Endothelial cell (in vitro differentiated cells): ENCODE measurements around the gene RNF25. TPM values are rescaled to one million over a fixed set of nuclear protein-coding genes. Genes with fewer than 3 reads are reported as not detected.

ENCODE experiments used
- DNase-seq: peaks from one replicate; pipeline ENCODE4 v3.0.0; 2021; ENCODE audit warnings: low spot score
- H3K27ac Mint-ChIP-seq: one replicate; pipeline ENCODE4 v1.8.0; 2021; ENCODE audit warnings: mixed read lengths, inconsistent platforms; ENCODE audit not compliant: unreplicated experiment
- H3K27me3 Mint-ChIP-seq: one replicate; pipeline ENCODE4 v1.8.0; 2021; ENCODE audit warnings: mild to moderate bottlenecking, moderate library complexity, mixed read lengths, inconsistent platforms; ENCODE audit not compliant: unreplicated experiment
- H3K36me3 Mint-ChIP-seq: one replicate; pipeline ENCODE4 v1.8.0; 2021; ENCODE audit warnings: mild to moderate bottlenecking, low read depth, mixed read lengths, inconsistent platforms; ENCODE audit not compliant: unreplicated experiment
- H3K4me1 Mint-ChIP-seq: one replicate; pipeline ENCODE4 v1.8.0; 2021; ENCODE audit warnings: mild to moderate bottlenecking, mixed read lengths, inconsistent platforms; ENCODE audit not compliant: unreplicated experiment
- H3K4me3 Mint-ChIP-seq: one replicate; pipeline ENCODE4 v1.8.0; 2021; ENCODE audit warnings: mild to moderate bottlenecking, mixed read lengths, inconsistent platforms; ENCODE audit not compliant: unreplicated experiment
- H3K9me3 Mint-ChIP-seq: one replicate; pipeline ENCODE4 v1.8.0; 2021; ENCODE audit warnings: mixed read lengths, inconsistent platforms; ENCODE audit not compliant: unreplicated experiment
- total RNA-seq: library from RNA; stranded (reverse); fragmentation: NEBNext Ultra II Directional; extraction: Animal tissue kit (Norgen Biotek cat#: 25700); gene quantifications from one replicate; pipeline ENCODE4 v1.2.1, GENCODE V29; 2021; ENCODE audit not compliant: unreplicated experiment
- TF ChIP-seq, protein P1 (sequence below): fragments of 200-600 bp; sonication (generic); IDR thresholded peaks from one replicate; pipeline ENCODE4 v1.5.0; 2021; ENCODE audit warnings: antibody characterized with exemption; ENCODE audit not compliant: unreplicated experiment

Gene RNF25
- total RNA-seq, 1 donor from 2014 or later: 41.7 TPM

- no peak overlapping the region for H3K4me3 Mint-ChIP-seq
- no peak overlapping the region for H3K27ac Mint-ChIP-seq
- peaks cover 12% of the 10 kb centered on the region for H3K27me3 Mint-ChIP-seq
- H3K36me3 Mint-ChIP-seq: peaks cover 23% of the 10 kb centered on the region
- no peaks in the 10 kb centered on the region for H3K9me3 Mint-ChIP-seq
- no peak for DNase-seq
- peaks cover 15% of the 10 kb centered on the region for H3K4me1 Mint-ChIP-seq
- TF ChIP-seq, protein P1, sequence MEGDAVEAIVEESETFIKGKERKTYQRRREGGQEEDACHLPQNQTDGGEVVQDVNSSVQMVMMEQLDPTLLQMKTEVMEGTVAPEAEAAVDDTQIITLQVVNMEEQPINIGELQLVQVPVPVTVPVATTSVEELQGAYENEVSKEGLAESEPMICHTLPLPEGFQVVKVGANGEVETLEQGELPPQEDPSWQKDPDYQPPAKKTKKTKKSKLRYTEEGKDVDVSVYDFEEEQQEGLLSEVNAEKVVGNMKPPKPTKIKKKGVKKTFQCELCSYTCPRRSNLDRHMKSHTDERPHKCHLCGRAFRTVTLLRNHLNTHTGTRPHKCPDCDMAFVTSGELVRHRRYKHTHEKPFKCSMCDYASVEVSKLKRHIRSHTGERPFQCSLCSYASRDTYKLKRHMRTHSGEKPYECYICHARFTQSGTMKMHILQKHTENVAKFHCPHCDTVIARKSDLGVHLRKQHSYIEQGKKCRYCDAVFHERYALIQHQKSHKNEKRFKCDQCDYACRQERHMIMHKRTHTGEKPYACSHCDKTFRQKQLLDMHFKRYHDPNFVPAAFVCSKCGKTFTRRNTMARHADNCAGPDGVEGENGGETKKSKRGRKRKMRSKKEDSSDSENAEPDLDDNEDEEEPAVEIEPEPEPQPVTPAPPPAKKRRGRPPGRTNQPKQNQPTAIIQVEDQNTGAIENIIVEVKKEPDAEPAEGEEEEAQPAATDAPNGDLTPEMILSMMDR: no peak
Measured at GRCh38 chr2:218655751-218656150, 16.1 kb downstream of the RNF25 start.

DNA sequence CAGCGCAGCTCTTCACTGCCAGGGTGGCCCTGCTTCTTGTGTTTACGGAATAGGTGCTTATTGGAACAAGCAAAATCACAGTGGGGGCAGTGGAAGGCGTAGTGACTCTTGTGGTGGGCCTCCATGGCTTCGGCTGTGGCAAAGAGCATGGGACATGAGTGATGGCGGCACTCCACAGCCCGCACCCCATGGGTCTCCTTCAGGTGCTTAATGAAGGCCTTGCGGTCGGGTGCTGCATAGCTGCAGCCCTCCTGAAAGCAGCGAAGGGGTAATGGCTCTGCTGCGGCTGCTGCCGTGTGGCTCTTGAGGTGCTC lies 23.1 kb downstream of the RNF25 start:
- TF ChIP-seq, protein P1: no peak
- H3K36me3 Mint-ChIP-seq: peaks cover 25% of the 10 kb centered on the region
- no peak for DNase-seq
- H3K27me3 Mint-ChIP-seq: peaks cover 3% of the 10 kb centered on the region
- no peaks in the 10 kb centered on the region for H3K4me1 Mint-ChIP-seq
- peak overlapping the region; percentile 79 for H3K4me3 Mint-ChIP-seq
- peak overlapping the region; percentile 78 for H3K27ac Mint-ChIP-seq
- no peaks in the 10 kb centered on the region for H3K9me3 Mint-ChIP-seq

GRCh38 chr2:218648088-218648786 lies 23.6 kb downstream of the RNF25 start:
- Mint-ChIP-seq H3K4me1 (no peaks in the 10 kb centered on the region), H3K27ac (peak overlapping the region; percentile 78), H3K36me3 (peaks cover 25% of the 10 kb centered on the region), H3K9me3 (no peaks in the 10 kb centered on the region), H3K4me3 (peak overlapping the region; percentile 79), H3K27me3 (peaks cover 3% of the 10 kb centered on the region)
- DNase-seq: peak; percentile 58
- TF ChIP-seq, protein P1: peak; percentile 75

DNA sequence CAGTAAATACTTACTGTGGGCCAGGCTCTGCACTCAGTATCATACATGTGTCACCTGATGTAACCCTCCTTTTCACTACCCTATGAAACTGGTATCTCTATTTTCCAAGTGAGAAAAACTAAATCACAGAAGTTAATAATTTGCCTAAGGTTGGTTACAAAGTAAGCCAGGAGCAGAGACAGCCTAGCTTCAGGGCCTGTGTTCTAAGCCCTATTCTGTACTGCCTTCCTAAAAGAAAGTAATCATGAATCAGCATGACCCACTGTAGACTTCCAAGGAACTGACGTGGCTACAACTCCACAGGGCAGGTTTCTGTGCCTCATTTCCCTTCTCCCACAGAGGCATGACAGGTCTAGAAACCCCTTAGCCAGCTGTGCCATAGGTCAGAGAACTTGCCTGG lies 26.7 kb downstream of the RNF25 start:
- TF ChIP-seq, protein P1: no peak
- Mint-ChIP-seq H3K27me3 (peaks cover 6% of the 10 kb centered on the region), H3K27ac (peak overlapping the region; percentile 32), H3K9me3 (no peaks in the 10 kb centered on the region), H3K4me3 (no peak overlapping the region), H3K4me1 (peaks cover 11% of the 10 kb centered on the region), H3K36me3 (peaks cover 15% of the 10 kb centered on the region)
- DNase-seq: no peak

GRCh38 chr2:218644721-218645120 lies 27.1 kb downstream of the RNF25 start:
- H3K27ac Mint-ChIP-seq: peak overlapping the region; percentile 32
- H3K36me3 Mint-ChIP-seq: peaks cover 17% of the 10 kb centered on the region
- TF ChIP-seq, protein P1: no peak
- DNase-seq: no peak
- H3K27me3 Mint-ChIP-seq: peaks cover 6% of the 10 kb centered on the region
- no peaks in the 10 kb centered on the region for H3K9me3 Mint-ChIP-seq
- H3K4me1 Mint-ChIP-seq: peaks cover 11% of the 10 kb centered on the region
- no peak overlapping the region for H3K4me3 Mint-ChIP-seq
